ENCODE measurements around the gene IGF1R. TPM values are rescaled to one million over a fixed set of nuclear protein-coding genes. Genes with fewer than 3 reads are reported as not detected.

The IGF1R gene
- total RNA-seq, 6 donors from 2014 or later: 31.0 to 142 (median 63.8) TPM

DNA sequence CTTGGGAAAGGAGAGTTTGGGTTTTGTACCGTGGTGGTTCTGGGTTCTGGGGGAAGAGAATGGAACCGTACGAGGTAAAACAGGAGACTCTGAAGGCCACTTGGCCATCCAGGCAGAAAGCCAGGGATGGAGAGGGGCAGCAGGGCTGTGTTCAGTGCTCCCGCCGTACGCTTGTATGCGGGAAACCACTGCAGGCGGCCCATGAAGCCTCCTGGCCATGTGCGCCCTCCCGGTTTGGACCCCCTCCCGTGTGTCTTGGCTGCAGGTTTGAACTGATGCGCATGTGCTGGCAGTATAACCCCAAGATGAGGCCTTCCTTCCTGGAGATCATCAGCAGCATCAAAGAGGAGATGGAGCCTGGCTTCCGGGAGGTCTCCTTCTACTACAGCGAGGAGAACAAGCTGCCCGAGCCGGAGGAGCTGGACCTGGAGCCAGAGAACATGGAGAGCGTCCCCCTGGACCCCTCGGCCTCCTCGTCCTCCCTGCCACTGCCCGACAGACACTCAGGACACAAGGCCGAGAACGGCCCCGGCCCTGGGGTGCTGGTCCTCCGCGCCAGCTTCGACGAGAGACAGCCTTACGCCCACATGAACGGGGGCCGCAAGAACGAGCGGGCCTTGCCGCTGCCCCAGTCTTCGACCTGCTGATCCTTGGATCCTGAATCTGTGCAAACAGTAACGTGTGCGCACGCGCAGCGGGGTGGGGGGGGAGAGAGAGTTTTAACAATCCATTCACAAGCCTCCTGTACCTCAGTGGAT, 308.6 kb downstream of the IGF1R start:
- ATAC-seq (ENCODE audit: low FRiP score in 2 of 2): no peak
- peak in 1 of 2 donors; percentile 74 for DNase-seq
- WGBS, 2 donors: 86 to 91% methylated on average over 33 to 39 of the region's 39 CpGs
- Histone ChIP-seq H3K36me3 (peaks cover 0 to 71% (median 49%) of the 10 kb centered on the region in 4 donors), H3K9me3 (peaks cover 0 to 7% (median 1%) of the 10 kb centered on the region in 4 donors), H3K27ac (peak overlapping the region in 2 of 4 donors; percentile 8 to 74), H3K27me3 (no peaks in the 10 kb centered on the region), H3K4me1 (peaks cover 0 to 24% (median 16%) of the 10 kb centered on the region in 4 donors), H3K4me3 (no peak overlapping the region)
- TF ChIP-seq POLR2A (IDR thresholded peaks at IDR 0.05): no peak
- TF ChIP-seq, protein P1, sequence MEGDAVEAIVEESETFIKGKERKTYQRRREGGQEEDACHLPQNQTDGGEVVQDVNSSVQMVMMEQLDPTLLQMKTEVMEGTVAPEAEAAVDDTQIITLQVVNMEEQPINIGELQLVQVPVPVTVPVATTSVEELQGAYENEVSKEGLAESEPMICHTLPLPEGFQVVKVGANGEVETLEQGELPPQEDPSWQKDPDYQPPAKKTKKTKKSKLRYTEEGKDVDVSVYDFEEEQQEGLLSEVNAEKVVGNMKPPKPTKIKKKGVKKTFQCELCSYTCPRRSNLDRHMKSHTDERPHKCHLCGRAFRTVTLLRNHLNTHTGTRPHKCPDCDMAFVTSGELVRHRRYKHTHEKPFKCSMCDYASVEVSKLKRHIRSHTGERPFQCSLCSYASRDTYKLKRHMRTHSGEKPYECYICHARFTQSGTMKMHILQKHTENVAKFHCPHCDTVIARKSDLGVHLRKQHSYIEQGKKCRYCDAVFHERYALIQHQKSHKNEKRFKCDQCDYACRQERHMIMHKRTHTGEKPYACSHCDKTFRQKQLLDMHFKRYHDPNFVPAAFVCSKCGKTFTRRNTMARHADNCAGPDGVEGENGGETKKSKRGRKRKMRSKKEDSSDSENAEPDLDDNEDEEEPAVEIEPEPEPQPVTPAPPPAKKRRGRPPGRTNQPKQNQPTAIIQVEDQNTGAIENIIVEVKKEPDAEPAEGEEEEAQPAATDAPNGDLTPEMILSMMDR (IDR thresholded peaks at IDR 0.05): no peak
- no peak for TF ChIP-seq POLR2AphosphoS5 (IDR thresholded peaks at IDR 0.05)
- TF ChIP-seq EP300 (IDR thresholded peaks at IDR 0.05): no peak

DNA sequence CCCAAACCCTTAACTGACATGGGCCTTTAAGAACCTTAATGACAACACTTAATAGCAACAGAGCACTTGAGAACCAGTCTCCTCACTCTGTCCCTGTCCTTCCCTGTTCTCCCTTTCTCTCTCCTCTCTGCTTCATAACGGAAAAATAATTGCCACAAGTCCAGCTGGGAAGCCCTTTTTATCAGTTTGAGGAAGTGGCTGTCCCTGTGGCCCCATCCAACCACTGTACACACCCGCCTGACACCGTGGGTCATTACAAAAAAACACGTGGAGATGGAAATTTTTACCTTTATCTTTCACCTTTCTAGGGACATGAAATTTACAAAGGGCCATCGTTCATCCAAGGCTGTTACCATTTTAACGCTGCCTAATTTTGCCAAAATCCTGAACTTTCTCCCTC, 309.3 kb downstream of the IGF1R start:
- no peaks in the 10 kb centered on the region for H3K27me3 ChIP-seq
- WGBS, 2 donors: 75 to 84% methylated on average over 6 of the region's 6 CpGs
- H3K9me3 ChIP-seq: peaks cover 0 to 9% (median 3%) of the 10 kb centered on the region in 4 donors
- no peak overlapping the region for H3K4me3 ChIP-seq
- peaks cover 0 to 75% (median 51%) of the 10 kb centered on the region in 4 donors for H3K36me3 ChIP-seq
- DNase-seq: no peak
- no peak for ATAC-seq (ENCODE audit: low FRiP score in 2 of 2)
- TF ChIP-seq POLR2A (IDR thresholded peaks at IDR 0.05) (no peak), EP300 (IDR thresholded peaks at IDR 0.05) (no peak), POLR2AphosphoS5 (IDR thresholded peaks at IDR 0.05) (no peak)
- TF ChIP-seq, protein P1 (IDR thresholded peaks at IDR 0.05): no peak
- no peak overlapping the region for H3K27ac ChIP-seq
- H3K4me1 ChIP-seq: peaks cover 0 to 18% (median 11%) of the 10 kb centered on the region in 4 donors

DNA sequence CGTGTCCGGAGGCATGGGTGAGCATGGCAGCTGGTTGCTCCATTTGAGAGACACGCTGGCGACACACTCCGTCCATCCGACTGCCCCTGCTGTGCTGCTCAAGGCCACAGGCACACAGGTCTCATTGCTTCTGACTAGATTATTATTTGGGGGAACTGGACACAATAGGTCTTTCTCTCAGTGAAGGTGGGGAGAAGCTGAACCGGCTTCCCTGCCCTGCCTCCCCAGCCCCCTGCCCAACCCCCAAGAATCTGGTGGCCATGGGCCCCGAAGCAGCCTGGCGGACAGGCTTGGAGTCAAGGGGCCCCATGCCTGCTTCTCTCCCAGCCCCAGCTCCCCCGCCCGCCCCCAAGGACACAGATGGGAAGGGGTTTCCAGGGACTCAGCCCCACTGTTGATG, 309.7 kb downstream of the IGF1R start:
- peaks cover 0 to 13% (median 7%) of the 10 kb centered on the region in 4 donors for H3K4me1 ChIP-seq
- no peaks in the 10 kb centered on the region for H3K27me3 ChIP-seq
- DNase-seq (no peak), ATAC-seq (ENCODE audit: low FRiP score in 2 of 2) (no peak)
- H3K36me3 ChIP-seq: peaks cover 0 to 80% (median 51%) of the 10 kb centered on the region in 4 donors
- H3K9me3 ChIP-seq: peaks cover 0 to 9% (median 3%) of the 10 kb centered on the region in 4 donors
- no peak overlapping the region for H3K4me3 ChIP-seq
- TF ChIP-seq POLR2AphosphoS5 (IDR thresholded peaks at IDR 0.05) (no peak), POLR2A (IDR thresholded peaks at IDR 0.05) (no peak), EP300 (IDR thresholded peaks at IDR 0.05) (no peak)
- TF ChIP-seq, protein P1 (IDR thresholded peaks at IDR 0.05): no peak
- no peak overlapping the region for H3K27ac ChIP-seq
- 95 to 96% methylated on average over 9 to 11 of the region's 11 CpGs for whole genome bisulfite sequencing, 2 donors

DNA sequence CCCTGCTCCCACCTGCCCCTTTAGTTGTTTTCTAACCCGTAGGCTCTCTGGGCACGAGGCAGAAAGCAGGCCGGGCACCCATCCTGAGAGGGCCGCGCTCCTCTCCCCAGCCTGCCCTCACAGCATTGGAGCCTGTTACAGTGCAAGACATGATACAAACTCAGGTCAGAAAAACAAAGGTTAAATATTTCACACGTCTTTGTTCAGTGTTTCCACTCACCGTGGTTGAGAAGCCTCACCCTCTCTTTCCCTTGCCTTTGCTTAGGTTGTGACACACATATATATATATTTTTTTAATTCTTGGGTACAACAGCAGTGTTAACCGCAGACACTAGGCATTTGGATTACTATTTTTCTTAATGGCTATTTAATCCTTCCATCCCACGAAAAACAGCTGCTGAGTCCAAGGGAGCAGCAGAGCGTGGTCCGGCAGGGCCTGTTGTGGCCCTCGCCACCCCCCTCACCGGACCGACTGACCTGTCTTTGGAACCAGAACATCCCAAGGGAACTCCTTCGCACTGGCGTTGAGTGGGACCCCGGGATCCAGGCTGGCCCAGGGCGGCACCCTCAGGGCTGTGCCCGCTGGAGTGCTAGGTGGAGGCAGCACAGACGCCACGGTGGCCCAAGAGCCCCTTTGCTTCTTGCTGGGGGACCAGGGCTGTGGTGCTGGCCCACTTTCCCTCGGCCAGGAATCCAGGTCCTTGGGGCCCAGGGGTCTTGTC, 310.7 kb downstream of the IGF1R start:
- WGBS, 2 donors: 89 to 92% methylated on average over 19 to 22 of the region's 22 CpGs
- TF ChIP-seq EP300 (IDR thresholded peaks at IDR 0.05): no peak
- no peak for TF ChIP-seq POLR2AphosphoS5 (IDR thresholded peaks at IDR 0.05)
- TF ChIP-seq, protein P1 (IDR thresholded peaks at IDR 0.05): no peak
- no peak for TF ChIP-seq POLR2A (IDR thresholded peaks at IDR 0.05)
- H3K9me3 ChIP-seq: peaks cover 0 to 9% (median 3%) of the 10 kb centered on the region in 4 donors
- ATAC-seq (ENCODE audit: low FRiP score in 2 of 2) (no peak), DNase-seq (peak in 1 of 2 donors; percentile 69)
- H3K4me1 ChIP-seq: peaks cover 0 to 10% (median 3%) of the 10 kb centered on the region in 4 donors
- no peak overlapping the region for H3K27ac ChIP-seq
- H3K36me3 ChIP-seq: peaks cover 0 to 85% (median 51%) of the 10 kb centered on the region in 4 donors
- no peak overlapping the region for H3K4me3 ChIP-seq
- H3K27me3 ChIP-seq: no peaks in the 10 kb centered on the region
